K562 (cell line): ENCODE data around the gene PDE4A. TPM values are rescaled to one million over a fixed set of nuclear protein-coding genes. Genes with fewer than 3 reads are reported as not detected.

Experiments
- CLOCK ChIP-seq: fragments of 250-450 bp; sonication (Bioruptor Pico); IDR thresholded peaks from 2 replicates; pipeline ENCODE4 v1.4.0; 2020; ENCODE audit warnings: mild to moderate bottlenecking, moderate library complexity, borderline replicate concordance
- CUX1 ChIP-seq: fragments of 200-800 bp; sonication (Bioruptor generic); IDR thresholded peaks from 2 replicates; pipeline ENCODE4 v1.6.1; 2016; ENCODE audit warnings: missing genetic modification characterization, missing compliant biosample characterization
- SIRT6 ChIP-seq: IDR thresholded peaks from one replicate; pipeline ENCODE4 v1.6.1; 2012; ENCODE audit warnings: low read depth, mild to moderate bottlenecking, control low read depth, inconsistent platforms, low read length, moderate library complexity
- SLC30A9 ChIP-seq: fragments of 250-450 bp; sonication (Bioruptor Pico); IDR thresholded peaks from 2 replicates; pipeline ENCODE4 v1.8.0; 2022; ENCODE audit warnings: mild to moderate bottlenecking, moderate library complexity
- THAP12 ChIP-seq: fragments of 250-450 bp; sonication (Bioruptor Pico); IDR thresholded peaks from 2 replicates; pipeline ENCODE4 v1.9.0; 2021; ENCODE audit warnings: mild to moderate bottlenecking, inconsistent platforms
- ZNF318 ChIP-seq, 2 experiments: fragments of 450-650 bp; IDR thresholded peaks; 2 replicates each; pipeline ENCODE4 v1.6.1; 2016; ENCODE audit warnings: mild to moderate bottlenecking in 2 of 2, borderline replicate concordance in 1 of 2, low read depth in 1 of 2, moderate library complexity in 1 of 2
- polyA plus RNA-seq, 8 experiments: library from polyadenylated mRNA; depleted of rRNA in 4 of 8; stranded (reverse) in 5 of 8; unstranded in 3 of 8; fragments of >200 nt; fragmentation: Nextera tagmentation in 2 of 8; fragmentation: Illumina TruSeq in 1 of 8; extraction: Ambion mirVana in 2 of 8; extraction: Trizol in 1 of 8; gene quantifications; 2 replicates each; pipeline versions ENCODE4 v1.2.1 to v1.2.3, GENCODE V29; 2011 to 2014; ENCODE audit warnings: inconsistent platforms in 1 of 8, missing spikeins in 1 of 8
- total RNA-seq, 7 experiments: library from RNA; depleted of rRNA in 6 of 7; stranded (reverse); fragments of >200 nt in 6 of 7; fragmentation: Illumina TruSeq in 2 of 7; extraction: Trizol in 2 of 7; gene quantifications; 2 replicates each; pipeline versions ENCODE4 v1.2.1 to v1.2.3, GENCODE V29; 2011 to 2021; ENCODE audit warnings: low replicate concordance in 1 of 7

Gene PDE4A
- total and polyA plus RNA-seq, 9 of the 15 experiments (the other 6 are each of a cell fraction or from before 2014, with no cell fraction given): 0.66 to 26.9 (median 4.6) TPM

- TF ChIP-seq CUX1 (CRISPR knock-in tag) (no peak), SIRT6 (no peak), ZNF318 (IDR thresholded peaks at IDR 0.05; ENCODE audit: borderline replicate concordance in 1 of 2, low read depth in 1 of 2) (no peak), SLC30A9 (CRISPR knock-in tag) (no peak), THAP12 (CRISPR knock-in tag) (peak; percentile 83; the same call in 1 of the 2 replicates), CLOCK (CRISPR knock-in tag) (no peak)
Measured at GRCh38 chr19:10380313-10381102, 39.8 kb upstream of the PDE4A start, which contains the start of gene TYK2 (continued).
